LNCAP (cell line): ENCODE data around the gene PPARGC1A.

ENCODE experiments used
- TF ChIP-seq, protein P1 (sequence below): fragments of 450-650 bp; IDR thresholded peaks from 2 replicates; pipeline ENCODE4 v1.5.1; 2017; ENCODE audit warnings: mild to moderate bottlenecking

Gene PPARGC1A

DNA sequence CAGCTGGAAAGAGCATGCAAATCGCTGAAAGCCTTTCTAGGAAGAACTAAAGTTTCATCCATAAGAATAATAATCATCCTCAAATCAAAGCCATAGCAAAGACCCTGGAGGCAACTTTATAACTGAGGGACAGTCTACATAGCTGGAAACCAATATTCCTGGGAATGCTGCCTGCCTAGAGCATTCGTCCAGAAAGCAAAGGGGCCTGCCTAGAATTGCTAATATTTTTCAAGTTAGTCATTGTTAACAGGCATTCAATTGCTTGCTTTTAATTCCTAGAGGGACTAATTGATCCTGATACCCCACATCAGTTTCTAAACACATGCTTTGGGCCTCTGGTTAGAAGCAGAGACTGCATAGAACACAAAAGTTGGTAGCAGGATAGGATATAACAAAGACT, 4.2 kb upstream of the PPARGC1A start:
- TF ChIP-seq, protein P1, sequence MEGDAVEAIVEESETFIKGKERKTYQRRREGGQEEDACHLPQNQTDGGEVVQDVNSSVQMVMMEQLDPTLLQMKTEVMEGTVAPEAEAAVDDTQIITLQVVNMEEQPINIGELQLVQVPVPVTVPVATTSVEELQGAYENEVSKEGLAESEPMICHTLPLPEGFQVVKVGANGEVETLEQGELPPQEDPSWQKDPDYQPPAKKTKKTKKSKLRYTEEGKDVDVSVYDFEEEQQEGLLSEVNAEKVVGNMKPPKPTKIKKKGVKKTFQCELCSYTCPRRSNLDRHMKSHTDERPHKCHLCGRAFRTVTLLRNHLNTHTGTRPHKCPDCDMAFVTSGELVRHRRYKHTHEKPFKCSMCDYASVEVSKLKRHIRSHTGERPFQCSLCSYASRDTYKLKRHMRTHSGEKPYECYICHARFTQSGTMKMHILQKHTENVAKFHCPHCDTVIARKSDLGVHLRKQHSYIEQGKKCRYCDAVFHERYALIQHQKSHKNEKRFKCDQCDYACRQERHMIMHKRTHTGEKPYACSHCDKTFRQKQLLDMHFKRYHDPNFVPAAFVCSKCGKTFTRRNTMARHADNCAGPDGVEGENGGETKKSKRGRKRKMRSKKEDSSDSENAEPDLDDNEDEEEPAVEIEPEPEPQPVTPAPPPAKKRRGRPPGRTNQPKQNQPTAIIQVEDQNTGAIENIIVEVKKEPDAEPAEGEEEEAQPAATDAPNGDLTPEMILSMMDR: no peak

DNA sequence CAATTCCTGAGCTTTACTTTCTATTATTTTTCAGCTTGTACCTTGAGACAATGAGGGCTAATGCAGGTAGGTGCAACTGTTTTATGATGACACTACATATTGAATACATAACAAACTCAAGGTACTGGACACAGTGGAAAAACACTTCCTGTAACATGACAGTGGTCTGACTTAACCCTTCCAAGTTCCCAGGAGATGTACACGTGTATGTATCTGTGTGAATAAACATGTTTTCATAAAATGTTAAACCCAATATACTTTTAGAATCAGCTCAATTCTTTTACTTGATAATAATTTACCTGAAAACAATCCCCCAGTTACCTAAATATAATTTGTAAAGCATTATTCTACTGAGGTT, 1.2 kb upstream of the PPARGC1A start:
- TF ChIP-seq, protein P1: no peak

DNA sequence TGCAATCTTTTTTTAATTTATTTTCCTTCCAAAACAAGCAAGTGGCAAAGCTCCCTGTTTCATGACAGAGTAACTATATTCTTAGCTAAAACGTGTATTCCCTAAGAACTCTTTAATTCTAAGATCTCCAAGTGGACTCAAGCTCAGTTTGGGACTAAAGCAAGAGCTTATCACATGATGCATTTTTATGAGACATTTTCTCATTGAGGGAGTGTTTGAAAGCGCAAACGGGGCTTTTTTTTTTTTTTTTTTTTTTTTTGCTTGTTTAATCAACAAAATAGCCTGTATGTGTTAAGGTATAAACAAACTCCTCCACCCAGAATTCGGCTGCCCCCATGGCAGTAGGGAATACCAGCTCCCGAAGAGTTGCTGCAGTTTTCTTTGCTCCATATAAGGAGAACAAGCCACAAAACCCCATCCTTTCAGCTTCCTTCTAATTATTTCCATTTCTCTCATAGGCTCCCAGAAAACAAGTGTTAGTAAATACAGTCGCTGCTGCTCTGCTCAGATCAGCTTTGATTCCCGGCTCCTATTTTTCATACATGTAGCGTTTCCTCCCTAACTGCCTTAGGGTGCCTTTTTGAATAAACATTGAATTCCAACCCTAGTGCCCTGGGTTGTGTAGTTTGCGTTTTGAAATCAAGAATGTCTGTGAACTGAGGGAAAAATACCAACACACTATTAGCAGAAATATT, 669 bp upstream of the PPARGC1A start:
- TF ChIP-seq, protein P1: no peak

DNA sequence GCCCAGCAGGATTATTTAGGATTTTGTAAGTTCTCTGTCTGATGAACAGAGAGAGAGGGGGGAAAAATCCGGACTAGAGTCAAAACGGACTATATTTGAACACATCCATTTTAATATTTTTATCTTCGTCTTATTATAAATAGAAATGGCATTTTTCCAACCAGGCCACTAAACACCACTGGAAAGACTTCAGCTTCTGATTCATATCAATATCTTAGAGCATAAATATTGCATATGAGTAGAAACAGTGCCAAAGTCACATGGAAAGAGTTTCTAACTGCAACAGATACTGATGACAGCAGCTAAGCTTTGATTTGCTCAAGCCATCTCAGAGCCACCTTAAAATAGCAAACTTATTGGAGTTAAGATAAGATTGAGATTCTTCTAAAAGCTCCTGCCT, 456 bp downstream of the PPARGC1A start:
- TF ChIP-seq, protein P1: no peak

DNA sequence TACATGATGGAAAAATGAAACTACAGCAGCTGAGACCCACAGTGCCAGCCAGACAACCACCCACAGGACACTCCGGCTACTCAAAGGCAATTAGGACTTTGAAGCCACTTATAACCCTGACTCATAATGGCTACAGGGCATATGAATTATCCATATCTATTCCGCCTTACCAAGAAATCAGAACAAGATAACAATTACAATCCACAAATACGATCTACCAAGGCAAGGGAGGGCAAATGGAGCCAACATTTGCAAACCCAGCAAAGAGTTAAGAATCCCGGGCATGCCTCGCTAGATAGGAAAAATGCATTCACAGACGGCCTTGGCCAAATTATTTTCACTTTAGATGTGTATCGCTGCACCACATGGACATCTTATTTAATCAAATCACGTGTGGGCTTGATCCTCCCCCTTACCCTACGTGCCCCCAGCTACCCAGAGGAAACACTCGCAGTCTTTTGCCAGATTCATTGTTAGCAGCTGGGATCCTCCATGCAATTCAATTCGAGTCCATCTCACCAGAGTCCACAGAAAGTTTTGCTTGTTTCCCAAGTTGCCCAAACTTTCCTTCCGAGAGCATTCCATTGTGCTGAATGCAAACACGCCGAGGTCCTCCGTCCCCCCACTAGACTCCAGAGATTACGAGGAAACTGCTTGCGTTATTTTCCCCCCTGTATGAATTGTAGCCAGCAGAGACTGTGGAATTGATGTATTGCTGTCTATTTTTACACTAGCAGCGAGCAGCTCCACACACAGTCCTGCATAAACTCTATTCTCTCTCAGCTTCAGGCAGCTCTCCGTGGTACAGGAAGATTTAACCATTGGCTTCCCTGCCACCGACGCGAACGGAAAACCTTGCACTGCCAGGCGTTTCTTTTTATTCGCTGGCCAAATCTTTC, 1.2 kb downstream of the PPARGC1A start:
- TF ChIP-seq, protein P1: no peak

DNA sequence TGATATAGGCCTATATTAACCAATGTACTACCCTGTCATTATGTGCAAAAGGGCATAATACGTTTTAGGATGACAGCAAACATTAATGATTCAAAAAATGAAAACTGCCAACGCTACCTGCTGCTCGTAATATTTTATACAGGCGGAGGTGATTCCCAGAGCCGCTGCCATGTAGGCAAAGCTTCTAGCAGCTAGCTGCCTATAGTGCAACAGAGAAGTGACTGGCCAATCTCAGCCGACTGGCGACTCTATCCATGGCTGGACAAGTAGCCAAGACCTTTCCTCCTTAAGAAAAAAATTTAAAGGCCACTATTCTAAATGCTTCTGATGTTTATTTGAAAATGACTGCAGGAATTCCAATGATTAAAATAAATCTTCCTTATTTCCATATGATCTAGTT, 1.9 kb downstream of the PPARGC1A start:
- TF ChIP-seq, protein P1: no peak

DNA sequence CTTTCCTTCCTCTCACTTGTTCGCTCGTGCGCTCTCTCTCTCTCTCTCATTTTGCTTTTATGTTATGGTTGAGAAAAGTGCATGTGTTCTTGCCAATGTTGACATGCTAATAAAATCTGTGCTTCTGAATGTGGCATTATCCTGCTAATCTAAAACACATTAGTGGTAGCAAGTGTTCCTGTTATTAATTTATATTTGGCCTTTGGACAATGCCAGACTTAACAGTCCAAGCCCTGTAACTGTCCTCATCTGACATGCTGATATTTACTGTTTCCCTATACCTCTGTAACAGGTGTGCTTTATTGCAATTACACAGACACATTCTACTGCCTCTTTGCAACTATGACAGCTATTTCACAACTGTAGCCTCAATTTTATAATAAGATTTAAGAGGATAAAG, 2.7 kb downstream of the PPARGC1A start:
- TF ChIP-seq, protein P1: no peak
